GM23338 (cell line): ENCODE measurements around the gene SETD1A. TPM values are rescaled to one million over a fixed set of nuclear protein-coding genes. Genes with fewer than 3 reads are reported as not detected.

Source experiments
- ATAC-seq: fragments of 200-7000 bp; cut with Tn5 transposase; 3 replicates; pipeline ENCODE4 v1.9.1; 2020
- DNase-seq: peaks from one replicate; pipeline ENCODE4 v3.0.0-alpha.2; 2015; ENCODE audit warnings: low spot score
- H2AFZ ChIP-seq: fragments of 200-600 bp; sonication (generic); 2 replicates; pipeline ENCODE4 v1.8.0; 2016; ENCODE audit warnings: antibody characterized with exemption, mild to moderate bottlenecking, moderate library complexity
- H3F3A ChIP-seq: fragments of 200-600 bp; sonication (generic); replicated peaks from 2 replicates; pipeline ENCODE4 v1.8.0; 2017; ENCODE audit warnings: antibody characterized with exemption, mixed run types, low read depth
- H3K27ac ChIP-seq: fragments of 200-600 bp; sonication (generic); 2 replicates; pipeline ENCODE4 v1.6.1; 2016; ENCODE audit warnings: low read depth
- H3K27me3 ChIP-seq: fragments of 200-600 bp; sonication (generic); 2 replicates; pipeline ENCODE4 v1.8.0; 2016; ENCODE audit warnings: mild to moderate bottlenecking, mixed run types, moderate library complexity; ENCODE audit not compliant: insufficient read depth
- H3K36me3 ChIP-seq: fragments of 200-600 bp; sonication (generic); 2 replicates; pipeline ENCODE4 v1.8.0; 2016; ENCODE audit warnings: mild to moderate bottlenecking; ENCODE audit not compliant: insufficient read depth
- H3K4me1 ChIP-seq: fragments of 200-600 bp; sonication (generic); 2 replicates; pipeline ENCODE4 v1.8.0; 2016; ENCODE audit warnings: mild to moderate bottlenecking, moderate library complexity; ENCODE audit not compliant: insufficient read depth
- H3K4me2 ChIP-seq: fragments of 200-600 bp; sonication (generic); 2 replicates; pipeline ENCODE4 v1.7.1; 2017; ENCODE audit warnings: mixed run types
- H3K4me3 ChIP-seq: fragments of 200-600 bp; sonication (generic); 2 replicates; pipeline ENCODE4 v1.6.1; 2016; ENCODE audit warnings: mixed run types
- H3K79me2 ChIP-seq: fragments of 200-600 bp; sonication (generic); replicated peaks from 2 replicates; pipeline ENCODE4 v1.8.0; 2017; ENCODE audit warnings: mild to moderate bottlenecking; ENCODE audit not compliant: insufficient read depth
- H3K9me2 ChIP-seq: fragments of 200-600 bp; sonication (generic); 2 replicates; pipeline ENCODE4 v1.8.0; 2017; ENCODE audit not compliant: insufficient read depth
- H4K20me1 ChIP-seq: fragments of 200-600 bp; sonication (generic); replicated peaks from 2 replicates; pipeline ENCODE4 v1.8.0; 2017; ENCODE audit warnings: mild to moderate bottlenecking; ENCODE audit not compliant: insufficient read depth
- H3K27ac Mint-ChIP-seq: 2 replicates; pipeline ENCODE4 v1.8.0; 2020; ENCODE audit warnings: inconsistent platforms, mild to moderate bottlenecking, moderate library complexity, mixed read lengths
- H3K27me3 Mint-ChIP-seq: 3 replicates; pipeline ENCODE4 v1.8.0; 2022; ENCODE audit warnings: low read depth, mild to moderate bottlenecking, moderate library complexity, mixed read lengths, inconsistent platforms; ENCODE audit not compliant: insufficient read depth, poor library complexity
- H3K36me3 Mint-ChIP-seq: 3 replicates; pipeline ENCODE4 v1.8.0; 2021; ENCODE audit warnings: low read depth, mild to moderate bottlenecking, inconsistent platforms, moderate library complexity, mixed read lengths
- H3K4me1 Mint-ChIP-seq: 3 replicates; pipeline ENCODE4 v1.8.0; 2020; ENCODE audit warnings: mild to moderate bottlenecking, inconsistent platforms, mixed read lengths
- H3K4me3 Mint-ChIP-seq: 3 replicates; pipeline ENCODE4 v1.8.0; 2021; ENCODE audit warnings: moderate library complexity, mild to moderate bottlenecking, inconsistent platforms, mixed read lengths
- H3K9me3 Mint-ChIP-seq: 3 replicates; pipeline ENCODE4 v1.8.0; 2020; ENCODE audit warnings: moderate library complexity, mild to moderate bottlenecking, inconsistent platforms, mixed read lengths
- CTCF ChIP-seq, 2 experiments: fragments of 200-600 bp in 1 of 2; sonication (generic) in 1 of 2; conservative IDR thresholded peaks; 2 replicates each; pipeline versions ENCODE4 v1.5.1 to v1.6.1; 2016 to 2017; ENCODE audit warnings: antibody characterized with exemption in 2 of 2, low read depth in 2 of 2, mild to moderate bottlenecking in 2 of 2, moderate library complexity in 1 of 2
- ETS1 ChIP-seq: IDR thresholded peaks from 2 replicates; pipeline ENCODE4 v1.6.1; 2016; ENCODE audit warnings: antibody characterized with exemption
- JUNB ChIP-seq: IDR thresholded peaks from one replicate; pipeline ENCODE4 v1.6.1; 2016; ENCODE audit warnings: antibody characterized with exemption; ENCODE audit not compliant: unreplicated experiment
- NANOG ChIP-seq: IDR thresholded peaks from 2 replicates; pipeline ENCODE4 v1.6.1; 2016; ENCODE audit warnings: antibody characterized with exemption, borderline replicate concordance
- REST ChIP-seq: IDR thresholded peaks from one replicate; pipeline ENCODE4 v1.6.1; 2018; ENCODE audit warnings: antibody characterized with exemption; ENCODE audit not compliant: unreplicated experiment
- STAT1 ChIP-seq: IDR thresholded peaks from one replicate; pipeline ENCODE4 v1.6.1; 2016; ENCODE audit warnings: antibody characterized with exemption; ENCODE audit not compliant: unreplicated experiment
- ZNF114 ChIP-seq: fragments of 250-450 bp; sonication (Bioruptor Pico); IDR thresholded peaks from 2 replicates; pipeline ENCODE4 v1.5.0; 2020; ENCODE audit warnings: mild to moderate bottlenecking, moderate library complexity
- ZNF331 ChIP-seq: fragments of 250-450 bp; sonication (Bioruptor Pico); IDR thresholded peaks from 2 replicates; pipeline ENCODE4 v1.5.0; 2020; ENCODE audit warnings: low read depth, mild to moderate bottlenecking, moderate library complexity
- polyA plus RNA-seq: library from polyadenylated mRNA; unstranded; fragments of >200 nt; fragmentation: Nextera tagmentation; extraction: Ambion mirVana; gene quantifications from 2 replicates; pipeline ENCODE4 v1.2.1, GENCODE V29; 2016
- total RNA-seq: library from RNA; depleted of rRNA; stranded (reverse); fragments of >200 nt; shearing (Covaris generic); gene quantifications from 2 replicates; pipeline ENCODE4 v1.2.3, GENCODE V29; 2014

The SETD1A gene
- total and polyA plus RNA-seq, 2 experiments from 2014 or later, result 10.8 to 21.9 TPM

GRCh38 chr16:30910427-30911029, 47.0 kb upstream of the SETD1A start:
- H2AFZ ChIP-seq, result peak overlapping the region; percentile 94
- no peaks in the 10 kb centered on the region; the same call in 1 of the 2 replicates for H3K4me1 ChIP-seq
- no peaks in the 10 kb centered on the region for H3K27me3 ChIP-seq
- H3K4me3 ChIP-seq, result no peak overlapping the region
- DNase-seq, result no peak
- no peaks in the 10 kb centered on the region for H4K20me1 ChIP-seq
- Mint-ChIP-seq H3K9me3 (no peaks in the 10 kb centered on the region), H3K27me3 (peaks cover 2% of the 10 kb centered on the region), H3K27ac (no peak overlapping the region), H3K4me3 (no peak overlapping the region), H3K36me3 (no peaks in the 10 kb centered on the region), H3K4me1 (peaks cover 8% of the 10 kb centered on the region)
- no peak for TF ChIP-seq CTCF (conservative IDR thresholded peaks at IDR 0.05; ENCODE audit: low read depth in 2 of 2)
- TF ChIP-seq STAT1, result no peak
- no peak for TF ChIP-seq ETS1
- no peak for TF ChIP-seq NANOG
- no peak for TF ChIP-seq ZNF114 (CRISPR knock-in tag)
- TF ChIP-seq REST, result no peak
- no peak for TF ChIP-seq JUNB
- no peak for TF ChIP-seq ZNF331
- no peaks in the 10 kb centered on the region for H3K36me3 ChIP-seq
- no peaks in the 10 kb centered on the region for H3K9me2 ChIP-seq
- H3F3A ChIP-seq, result no peaks in the 10 kb centered on the region
- peak overlapping the region; percentile 57 for H3K4me2 ChIP-seq
- H3K79me2 ChIP-seq, result no peaks in the 10 kb centered on the region
- peak; percentile 86 for ATAC-seq
- no peak overlapping the region for H3K27ac ChIP-seq
